Dedifferentiated amniotic fluid mesenchymal stem cell (primary cell): Measurements from ENCODE around the gene FNDC1.

Source experiments
- DNase-seq: peaks from one replicate; pipeline ENCODE4 v3.0.0-alpha.2; 2016; ENCODE audit errors: extremely low spot score

The FNDC1 gene

DNA sequence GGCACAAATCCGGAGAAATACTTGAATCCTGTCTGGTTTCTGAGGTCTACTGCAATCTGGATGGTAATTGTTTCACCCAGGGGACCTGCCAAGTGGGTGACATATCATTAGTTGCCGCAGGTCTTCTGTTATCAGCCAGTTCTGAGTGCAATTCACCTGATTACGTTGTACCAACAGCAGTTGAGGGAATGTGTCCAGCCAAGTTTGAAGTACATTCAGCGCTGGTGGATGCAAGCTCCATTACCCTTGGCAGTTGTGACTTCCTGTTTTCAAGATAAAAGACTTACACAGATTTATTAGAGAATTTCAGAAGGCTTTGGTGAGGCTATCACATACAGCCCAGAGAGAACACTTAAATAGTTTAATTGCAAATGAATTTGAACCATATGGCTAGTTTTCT, 42.8 kb downstream of the FNDC1 start:
- no peak for DNase-seq

DNA sequence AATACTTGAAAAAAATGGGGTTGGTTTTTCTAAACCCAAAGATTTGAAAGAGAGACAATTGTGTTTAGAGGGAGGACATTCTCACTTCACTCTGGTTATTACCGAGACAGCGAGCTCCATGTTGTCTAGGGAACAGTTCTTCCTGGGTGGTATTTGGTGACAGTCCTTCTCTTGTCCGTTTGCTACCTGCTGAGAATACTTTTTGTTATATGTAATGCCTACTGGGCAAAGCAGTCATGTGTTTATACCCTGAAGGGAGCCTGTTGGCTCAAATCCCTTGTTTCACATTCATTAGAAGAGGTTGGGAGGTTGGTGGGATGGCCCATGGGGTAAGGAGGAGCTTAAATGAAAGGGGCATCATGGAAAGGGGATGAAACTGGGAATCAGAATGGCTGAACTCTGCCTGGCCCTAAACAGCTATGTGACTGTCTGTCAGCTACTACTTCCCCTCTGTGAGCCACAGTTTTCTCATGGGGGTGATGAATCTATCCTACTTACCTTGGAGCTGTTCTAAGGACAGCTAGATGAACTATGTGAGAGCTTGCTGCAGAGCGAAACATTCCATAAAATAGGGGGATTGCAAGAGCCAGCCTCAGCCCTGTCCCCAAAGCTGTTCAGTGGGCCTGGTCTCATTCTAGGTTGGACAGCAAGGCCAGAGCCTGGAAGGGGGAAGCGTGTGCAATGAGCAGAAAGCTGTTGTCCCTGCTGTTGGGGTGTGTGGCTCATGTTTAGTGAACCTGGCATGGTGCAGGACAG, 43.5 kb downstream of the FNDC1 start:
- DNase-seq: no peak

DNA sequence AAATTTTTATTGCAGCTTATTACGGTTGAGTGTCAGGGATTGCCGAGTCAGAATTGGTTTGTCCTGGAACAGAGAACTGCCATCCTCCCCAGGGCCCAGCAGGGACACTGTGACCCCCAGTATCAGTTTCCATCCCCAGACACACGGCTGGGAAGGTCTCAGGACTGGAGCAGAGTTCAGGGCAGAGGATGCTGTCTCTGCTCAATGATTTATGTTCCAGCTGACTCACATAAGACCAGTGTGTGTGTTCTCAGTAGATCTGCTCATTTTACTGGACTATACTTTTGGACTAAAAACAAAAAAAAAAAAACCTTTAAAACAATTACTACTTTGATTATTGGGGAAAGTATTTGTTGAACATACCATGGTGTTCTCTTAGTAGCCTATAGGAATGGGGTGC, 44.2 kb downstream of the FNDC1 start:
- DNase-seq: no peak

DNA sequence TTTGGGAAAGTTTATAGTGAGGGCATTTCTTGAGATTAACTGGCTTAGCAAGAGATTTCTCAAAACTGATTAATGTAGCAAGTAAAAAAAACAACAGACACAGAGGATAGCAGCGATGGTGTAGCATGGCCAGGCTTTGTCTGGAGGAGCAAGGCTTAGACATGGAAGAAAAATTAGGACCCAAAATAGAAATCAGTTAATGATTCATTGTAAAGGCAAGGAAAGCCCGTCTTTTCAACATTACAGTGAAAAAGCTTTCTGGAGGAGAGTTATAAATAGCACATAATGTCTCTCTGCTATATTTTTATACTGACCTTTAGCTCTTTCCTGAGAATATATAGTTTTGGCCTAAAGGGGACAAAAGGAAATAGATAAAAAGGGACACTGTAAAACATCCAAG, 45.1 kb downstream of the FNDC1 start:
- no peak for DNase-seq

GRCh38 chr6:159217595-159218275, 48.5 kb downstream of the FNDC1 start:
- DNase-seq: peak; percentile 51

DNA sequence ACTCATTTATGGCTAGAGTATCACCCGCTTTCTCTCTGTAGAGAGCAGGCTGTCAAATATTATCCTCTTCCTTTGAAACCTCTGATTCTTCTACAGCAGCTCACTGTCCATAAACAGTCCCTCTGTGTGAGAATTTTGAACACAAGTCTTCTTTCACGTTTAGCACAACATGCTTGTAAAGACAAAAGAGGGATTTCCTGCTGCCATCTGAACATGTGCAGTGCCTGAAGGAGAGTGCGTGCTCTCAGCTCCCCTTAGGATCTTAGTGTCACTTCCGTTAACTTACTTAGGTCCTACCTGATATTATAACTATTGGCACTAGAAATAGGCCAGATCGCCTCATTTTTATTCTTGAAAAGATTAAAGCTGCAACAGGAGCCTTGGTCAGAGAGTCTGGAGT, 50.9 kb downstream of the FNDC1 start:
- DNase-seq: no peak

DNA sequence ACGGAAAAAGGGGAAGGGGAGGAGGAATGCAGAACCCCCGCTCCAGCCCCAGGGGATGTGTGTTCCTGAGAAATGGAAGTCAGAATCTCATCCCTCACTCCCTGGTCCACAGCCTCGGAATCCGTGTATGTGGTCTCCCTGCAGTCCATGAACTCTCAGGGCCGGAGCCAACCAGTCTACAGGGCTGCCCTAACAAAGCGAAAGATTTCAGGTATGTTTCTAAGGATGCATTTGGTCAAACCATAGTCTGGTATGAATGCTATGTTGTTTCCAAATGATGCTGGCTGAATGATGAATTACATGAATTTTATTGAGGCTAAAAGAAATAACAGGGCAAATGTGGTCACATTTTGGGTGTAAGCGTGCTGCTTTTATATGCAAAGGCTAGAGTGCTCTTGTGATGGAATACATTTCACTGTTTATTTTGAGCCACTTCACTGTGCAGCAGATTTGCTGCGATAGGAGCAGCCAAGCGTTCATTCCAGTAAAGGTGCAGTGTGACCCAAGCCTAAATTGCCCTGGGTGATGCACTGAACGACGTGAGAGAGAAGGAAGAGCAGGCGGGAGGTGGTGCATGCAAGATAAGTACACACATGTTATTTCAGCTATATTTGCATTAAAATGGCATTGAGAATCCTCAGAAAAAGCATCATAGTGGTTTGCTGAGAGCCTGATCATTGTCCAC, 52.4 kb downstream of the FNDC1 start:
- DNase-seq: no peak

DNA sequence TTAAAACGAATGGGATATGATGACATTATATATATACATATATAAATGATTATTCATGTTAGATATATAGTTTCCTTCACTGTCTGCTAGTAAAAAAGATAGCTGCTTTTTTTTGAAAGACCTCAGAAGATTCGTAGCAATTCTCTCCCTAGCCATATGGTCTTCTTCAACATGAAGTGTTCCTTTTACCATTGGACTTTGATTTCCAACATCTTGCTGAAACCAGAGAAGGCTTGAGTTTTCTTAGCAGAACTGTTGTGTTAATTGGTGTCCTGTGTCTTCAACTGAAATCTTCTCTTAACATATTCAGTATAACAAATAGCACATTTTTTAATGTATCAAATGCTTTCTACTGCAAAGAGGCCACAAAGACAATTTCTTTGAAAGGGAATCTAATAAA, 55.3 kb downstream of the FNDC1 start:
- no peak for DNase-seq

DNA sequence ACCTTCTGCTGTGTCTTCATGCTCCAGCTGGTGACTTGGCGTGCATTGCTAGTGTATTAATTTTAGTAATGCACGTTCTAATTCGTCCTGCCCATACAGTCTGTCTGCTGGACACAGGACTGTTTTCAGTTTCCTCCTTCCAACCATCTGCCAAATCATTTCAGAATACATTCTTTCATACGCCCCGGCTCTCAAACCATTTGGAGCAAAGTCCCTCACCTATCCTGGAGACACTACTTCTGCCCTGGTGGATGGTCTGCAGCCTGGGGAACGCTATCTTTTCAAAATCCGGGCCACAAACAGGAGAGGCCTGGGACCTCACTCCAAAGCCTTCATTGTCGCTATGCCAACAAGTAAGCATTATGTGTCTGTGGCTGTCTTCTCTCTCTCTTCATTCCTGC, 60.5 kb downstream of the FNDC1 start:
- DNase-seq: no peak

- DNase-seq: no peak
Measured at GRCh38 chr6:159232106-159232645, 63.0 kb downstream of the FNDC1 start.

DNA sequence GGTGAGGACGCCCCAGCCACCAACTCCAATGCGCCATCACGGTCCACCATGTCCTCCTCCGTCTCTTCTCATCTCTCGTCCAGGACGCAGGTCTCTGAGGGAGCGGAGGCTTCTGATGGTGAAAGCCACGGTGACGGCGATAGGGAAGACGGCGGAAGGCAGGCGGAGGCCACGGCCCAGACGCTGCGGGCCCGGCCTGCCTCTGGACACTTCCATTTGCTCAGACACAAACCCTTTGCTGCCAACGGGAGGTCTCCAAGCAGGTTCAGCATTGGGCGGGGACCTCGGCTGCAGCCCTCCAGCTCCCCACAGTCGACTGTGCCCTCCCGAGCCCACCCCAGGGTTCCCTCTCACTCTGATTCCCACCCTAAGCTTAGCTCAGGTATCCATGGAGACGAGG, 63.6 kb downstream of the FNDC1 start:
- DNase-seq: no peak

- DNase-seq: no peak
Measured at GRCh38 chr6:159233365-159234101, 64.3 kb downstream of the FNDC1 start.

DNA sequence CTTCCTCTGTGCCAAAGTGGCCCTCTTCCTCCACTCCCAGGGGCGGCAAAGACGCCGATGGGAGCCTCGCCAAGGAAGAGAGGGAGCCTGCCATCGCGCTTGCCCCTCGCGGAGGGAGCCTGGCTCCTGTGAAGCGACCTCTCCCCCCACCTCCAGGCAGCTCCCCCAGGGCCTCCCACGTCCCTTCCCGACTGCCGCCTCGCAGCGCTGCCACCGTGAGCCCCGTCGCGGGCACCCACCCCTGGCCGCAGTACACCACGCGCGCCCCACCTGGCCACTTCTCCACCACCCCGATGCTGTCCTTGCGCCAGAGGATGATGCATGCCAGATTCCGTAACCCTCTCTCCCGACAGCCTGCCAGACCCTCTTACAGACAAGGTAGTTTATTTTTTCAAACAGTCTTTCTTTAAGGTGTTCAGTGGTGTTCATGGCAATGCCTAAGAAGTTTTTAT, 64.9 kb downstream of the FNDC1 start:
- no peak for DNase-seq

GRCh38 chr6:159238920-159239558, 69.8 kb downstream of the FNDC1 start:
- no peak for DNase-seq

GRCh38 chr6:159249128-159249527, 79.9 kb downstream of the FNDC1 start:
- DNase-seq: peak; percentile 69

- no peak for DNase-seq
Measured at GRCh38 chr6:159249752-159250151, 80.6 kb downstream of the FNDC1 start.

DNA sequence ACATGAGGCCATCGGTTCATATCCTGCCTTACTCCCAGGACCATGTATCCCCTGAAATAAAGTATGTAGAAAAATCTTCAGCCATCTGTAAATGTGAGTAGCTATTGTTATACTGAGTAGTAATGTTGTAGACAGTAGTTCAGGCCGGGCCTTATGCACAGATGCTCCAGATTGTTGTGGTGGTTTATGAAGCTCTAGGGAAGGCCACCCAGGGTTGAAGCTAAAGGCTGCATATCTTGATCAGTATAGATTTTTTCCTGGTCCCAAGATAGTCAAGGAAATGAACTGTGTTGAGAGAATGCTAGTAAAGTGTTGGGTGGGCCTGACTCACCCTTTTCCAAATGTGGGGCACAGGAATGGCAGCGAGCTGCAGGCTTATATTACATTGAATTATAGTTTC, 81.4 kb downstream of the FNDC1 start:
- DNase-seq: no peak

DNA sequence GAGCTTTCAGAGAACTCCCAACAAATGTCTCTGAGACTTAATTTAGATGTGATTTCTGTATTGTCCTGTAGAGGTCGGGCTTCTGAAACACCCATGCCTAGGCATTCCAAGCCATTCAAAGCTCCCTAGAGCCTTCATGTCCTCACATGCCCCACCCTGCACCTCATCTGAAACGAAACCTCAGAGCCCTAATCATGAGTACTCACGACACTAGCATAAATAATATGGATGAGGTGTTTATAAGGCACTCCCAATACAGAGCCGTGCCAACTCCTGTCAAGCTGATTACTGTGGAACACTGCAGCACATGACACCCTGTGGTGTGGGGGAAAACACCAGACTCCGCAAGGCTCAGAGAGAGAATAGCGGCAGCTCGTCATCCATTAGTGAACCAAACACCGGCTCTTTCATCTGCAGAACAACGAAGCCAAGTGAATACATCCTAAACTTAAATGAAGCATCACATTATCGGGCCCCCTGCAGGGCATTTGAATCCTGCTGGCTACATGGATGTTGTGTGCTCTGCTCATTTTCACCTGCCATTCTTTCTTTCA, 83.8 kb downstream of the FNDC1 start:
- DNase-seq: no peak

- no peak for DNase-seq
Measured at GRCh38 chr6:159254186-159254585, 85.0 kb downstream of the FNDC1 start.

GRCh38 chr6:159255434-159255951, 86.3 kb downstream of the FNDC1 start:
- DNase-seq: no peak

GRCh38 chr6:159256128-159256527, 86.9 kb downstream of the FNDC1 start:
- DNase-seq: no peak
